Fibroblast of skin of right quadriceps (primary cell): ENCODE measurements around the gene STMN3.
"Not testable (repeated sequence)": the region's sequence is repeated elsewhere in the genome, so short reads cannot be mapped to it uniquely, and the experiment has no call there.

ENCODE experiments used
- DNase-seq: peaks from one replicate; pipeline ENCODE4 v3.0.0-alpha.2; 2013

STMN3 gene

GRCh38 chr20:63675681-63676368, 22.6 kb upstream of the STMN3 start:
- no peak for DNase-seq

- DNase-seq, result no peak
Measured at GRCh38 chr20:63673951-63674350, 20.7 kb upstream of the STMN3 start.

GRCh38 chr20:63672666-63673065, 19.4 kb upstream of the STMN3 start:
- no peak for DNase-seq

GRCh38 chr20:63671695-63672094, 18.5 kb upstream of the STMN3 start:
- not testable (repeated sequence) for DNase-seq

- DNase-seq, result no peak
Measured at GRCh38 chr20:63668351-63668750, 15.1 kb upstream of the STMN3 start.

- DNase-seq, result no peak
Measured at GRCh38 chr20:63667858-63668257, 14.6 kb upstream of the STMN3 start.

- DNase-seq, result no peak
Measured at GRCh38 chr20:63665708-63666107, 12.5 kb upstream of the STMN3 start.

- DNase-seq, result peak; percentile 40
Measured at GRCh38 chr20:63664861-63665594, 11.8 kb upstream of the STMN3 start.

GRCh38 chr20:63664143-63664851, 11.1 kb upstream of the STMN3 start:
- no peak for DNase-seq

- no peak for DNase-seq
Measured at GRCh38 chr20:63663332-63664066, 10.3 kb upstream of the STMN3 start.

- DNase-seq, result no peak
Measured at GRCh38 chr20:63662813-63663189, 9.6 kb upstream of the STMN3 start.

- no peak for DNase-seq
Measured at GRCh38 chr20:63661959-63662812, 9.0 kb upstream of the STMN3 start.

GRCh38 chr20:63661108-63661507, 7.9 kb upstream of the STMN3 start:
- no peak for DNase-seq

GRCh38 chr20:63660622-63661021, 7.4 kb upstream of the STMN3 start:
- no peak for DNase-seq

GRCh38 chr20:63660174-63660573, 7.0 kb upstream of the STMN3 start:
- not testable (repeated sequence) for DNase-seq

- no peak for DNase-seq
Measured at GRCh38 chr20:63659370-63659769, 6.1 kb upstream of the STMN3 start.

GRCh38 chr20:63658749-63659187, 5.5 kb upstream of the STMN3 start:
- peak; percentile 25 for DNase-seq

GRCh38 chr20:63657937-63658748, 4.9 kb upstream of the STMN3 start, which contains the start of gene RTEL1:
TSS of gene RTEL1 (plus strand) at chr20:63658312. CDS start at chr20:63659403, 1,091 bp downstream.
- peak; percentile 90 for DNase-seq

- no peak for DNase-seq
Measured at GRCh38 chr20:63657260-63657936, 4.2 kb upstream of the STMN3 start.

- no peak for DNase-seq
Measured at GRCh38 chr20:63656451-63656850, 3.2 kb upstream of the STMN3 start.

GRCh38 chr20:63655249-63655648, 2.0 kb upstream of the STMN3 start:
- DNase-seq, result no peak
